Measurements from ENCODE around the gene CCDC159. TPM values are rescaled to one million over a fixed set of nuclear protein-coding genes. Genes with fewer than 3 reads are reported as not detected.
"Not testable (repeated sequence)": the region's sequence is repeated elsewhere in the genome, so short reads cannot be mapped to it uniquely, and the experiment has no call there.

Gene CCDC159
- total RNA-seq, 1 donor from 2014 or later = 42.7 TPM

DNA sequence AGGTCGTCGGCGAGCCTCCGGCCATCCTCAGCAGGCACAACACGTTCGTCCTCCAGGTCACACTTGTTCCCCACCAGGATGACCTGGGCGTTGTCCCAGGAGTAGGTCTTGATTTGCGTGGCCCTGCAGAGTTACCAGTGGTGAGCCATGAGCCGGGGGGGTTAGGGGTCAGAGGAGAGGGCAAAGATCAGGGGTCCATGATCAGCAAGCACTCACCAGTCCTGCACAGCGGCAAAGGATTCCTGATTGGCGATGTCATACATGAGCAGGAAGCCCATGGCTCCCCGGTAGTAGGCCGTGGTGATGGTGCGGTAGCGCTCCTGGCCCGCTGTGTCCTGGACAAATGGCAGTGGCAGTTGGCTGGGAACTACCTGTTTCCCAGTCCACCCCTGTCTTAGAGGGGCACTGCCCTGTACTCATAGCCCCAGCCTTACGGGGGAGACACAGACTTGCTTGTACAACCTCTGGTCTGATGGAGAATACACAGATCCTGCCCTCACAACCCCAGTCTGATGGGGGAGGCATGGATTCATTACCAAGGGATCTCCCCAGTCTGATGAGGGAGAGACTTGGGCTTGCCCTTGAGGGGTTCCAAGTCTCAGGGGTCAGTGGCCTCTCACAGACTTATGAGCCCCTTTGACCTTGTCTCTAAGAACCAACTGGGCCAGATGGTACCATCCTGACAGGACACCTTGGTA, 10.7 kb upstream of the CCDC159 start:
- intact Hi-C loops (cut with DNase I) = no loop called here
- DNase-seq (ENCODE audit: low spot score) = no peak
- no peak for ATAC-seq

DNA sequence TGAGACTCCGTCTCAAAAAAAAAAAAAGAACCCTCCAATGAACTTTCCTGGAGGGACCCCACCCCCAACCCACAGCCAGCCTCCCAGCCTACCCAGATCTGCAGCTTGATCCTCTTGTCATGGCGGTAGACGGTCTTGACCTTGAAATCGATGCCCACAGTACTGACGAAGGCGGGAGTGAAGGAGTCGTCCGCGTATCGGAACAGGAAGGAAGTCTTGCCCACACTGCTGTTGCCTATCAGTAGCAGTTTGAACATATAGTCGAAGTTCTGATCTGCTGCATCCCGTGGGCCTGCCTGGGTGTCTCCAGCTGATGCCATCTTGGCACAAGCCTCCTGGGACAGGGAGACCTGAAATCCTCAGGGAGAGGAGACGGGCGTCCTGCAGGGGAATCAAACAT, 9.2 kb upstream of the CCDC159 start:
- intact Hi-C loops (cut with DNase I) = no loop called here
- DNase-seq (ENCODE audit: low spot score) = no peak
- no peak for ATAC-seq

DNA sequence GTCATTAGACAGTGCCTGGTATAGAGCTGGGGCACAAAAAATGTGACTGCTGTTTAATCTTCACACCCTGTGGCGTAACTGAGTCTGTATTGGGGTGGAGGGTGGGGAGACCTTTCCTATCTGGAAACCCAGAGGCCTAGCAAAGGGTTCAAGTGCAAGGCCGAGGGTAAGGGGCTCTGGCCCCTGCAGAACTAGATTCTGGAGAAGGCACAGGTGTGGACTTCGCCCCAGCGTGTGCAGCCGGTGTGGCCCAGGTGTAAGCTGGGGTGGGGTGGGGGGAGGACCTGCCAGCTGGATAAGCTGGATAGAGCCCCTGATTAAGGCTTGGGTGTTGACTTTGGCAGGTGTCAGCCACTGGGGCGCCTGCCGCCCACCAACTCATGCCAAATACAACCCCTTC, 8.2 kb upstream of the CCDC159 start:
- DNase-seq (ENCODE audit: low spot score) (no peak), ATAC-seq (no peak)
- intact Hi-C loops (cut with DNase I) = no loop called here

DNA sequence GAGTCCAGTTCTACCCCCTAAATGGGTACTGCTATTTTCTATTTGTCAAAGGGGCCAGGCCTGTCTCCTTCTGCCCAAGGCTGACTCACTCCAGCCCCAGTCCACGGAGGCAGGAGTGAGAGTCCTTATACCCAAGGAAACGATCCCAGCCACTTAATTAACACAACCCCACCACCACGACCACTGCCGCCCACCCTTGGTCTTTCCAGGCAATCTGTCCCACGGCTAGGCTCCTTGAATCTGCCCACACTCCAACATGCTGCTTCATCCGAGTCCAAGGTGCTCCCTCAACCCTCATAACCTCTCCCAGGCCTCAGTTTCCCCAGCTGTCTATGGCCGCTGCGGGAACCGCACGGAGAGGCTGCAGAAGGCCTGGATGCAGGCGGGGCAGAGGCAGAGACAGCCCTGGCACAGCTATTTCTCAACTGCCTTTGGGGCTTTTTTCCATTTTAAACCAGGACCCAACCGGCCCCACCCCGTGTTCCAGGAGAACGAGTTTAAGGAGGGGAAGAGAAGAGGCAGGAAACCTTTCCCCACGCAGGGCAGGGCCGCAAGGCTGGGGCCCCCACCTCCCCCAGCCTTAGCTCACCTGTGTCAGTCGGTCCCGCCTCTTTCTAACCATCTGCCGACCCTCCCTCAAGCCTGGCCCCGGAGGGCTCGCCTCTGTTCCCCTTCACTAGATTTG, 7.6 kb upstream of the CCDC159 start:
- no peak for DNase-seq (ENCODE audit: low spot score)
- intact Hi-C loops (cut with DNase I) = no loop called here
- ATAC-seq = peak; percentile 55

DNA sequence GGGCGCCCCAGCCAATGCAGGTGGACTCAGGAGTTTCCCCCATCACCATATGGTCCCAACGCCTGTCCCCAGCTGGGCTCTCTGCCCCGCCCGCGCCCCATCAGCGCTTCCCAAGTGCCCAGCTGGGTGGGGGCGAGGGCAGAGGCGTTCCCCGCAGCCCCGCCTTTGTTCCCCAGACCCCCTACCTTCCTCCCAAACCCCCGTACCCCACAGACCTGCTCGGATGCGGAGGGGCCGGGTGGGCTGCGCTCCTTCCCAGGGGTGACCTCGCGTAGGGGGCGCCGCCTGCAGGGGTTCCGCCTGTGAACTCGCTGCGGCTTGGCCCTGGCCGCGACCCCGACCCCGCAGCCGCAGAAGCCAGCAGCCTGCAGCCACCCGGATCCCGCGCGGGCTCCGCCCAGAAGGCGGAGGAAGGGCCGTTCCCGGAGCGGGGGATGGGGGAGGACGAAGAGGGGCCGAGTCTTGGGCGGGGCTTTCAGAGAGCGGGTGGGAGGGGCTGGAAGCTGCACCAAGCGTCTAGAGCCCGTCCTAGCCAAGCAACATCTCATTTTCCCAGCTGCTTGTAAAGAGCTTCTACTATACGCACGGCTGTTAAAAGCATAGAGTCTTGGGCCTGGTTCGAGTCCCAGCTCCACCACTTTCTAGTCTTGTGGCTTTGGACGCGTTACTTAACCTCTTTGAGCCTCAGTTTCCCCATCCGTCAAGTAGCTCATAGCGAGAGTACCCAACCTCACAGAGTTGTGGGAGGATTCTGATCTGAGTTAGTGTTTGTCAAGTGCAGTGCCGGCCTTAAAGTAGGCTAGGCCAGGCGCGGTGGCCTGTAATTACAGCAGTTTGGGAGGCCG, 6.8 kb upstream of the CCDC159 start, which contains the start of gene RAB3D:
Gene RAB3D (minus strand): TSS at position 404 of the 845 bp plus-strand sequence. CDS start 2,258 bp downstream, outside the sequence.
- intact Hi-C loops (cut with DNase I) = no loop called here
- DNase-seq (ENCODE audit: low spot score) = peak; percentile 97
- ATAC-seq = peak; percentile 96

DNA sequence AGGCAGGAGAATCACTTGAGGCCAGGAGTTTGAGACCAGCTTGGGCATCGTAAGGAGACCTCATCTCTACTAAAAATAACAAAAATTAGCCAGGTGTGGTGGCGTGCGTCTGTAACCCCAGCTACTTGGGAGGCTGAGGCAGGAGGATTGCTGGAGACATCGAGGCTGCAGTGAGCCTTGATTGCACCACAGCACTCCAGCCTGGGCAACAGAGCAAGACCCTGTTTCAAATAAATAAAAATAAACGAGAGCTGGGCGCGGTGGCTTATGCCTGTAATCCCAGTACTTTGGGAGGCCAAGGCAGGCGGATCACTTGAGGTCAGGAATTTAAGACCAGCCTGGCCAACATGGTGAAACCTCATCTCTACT, 6.2 kb upstream of the CCDC159 start:
- DNase-seq (ENCODE audit: low spot score); ATAC-seq; intact Hi-C loops (cut with DNase I): not testable (repeated sequence)

GRCh38 chr19:11342429-11342828, 3.9 kb upstream of the CCDC159 start:
- DNase-seq (ENCODE audit: low spot score) (no peak), ATAC-seq (no peak)
- intact Hi-C loops (cut with DNase I) = no loop called here

DNA sequence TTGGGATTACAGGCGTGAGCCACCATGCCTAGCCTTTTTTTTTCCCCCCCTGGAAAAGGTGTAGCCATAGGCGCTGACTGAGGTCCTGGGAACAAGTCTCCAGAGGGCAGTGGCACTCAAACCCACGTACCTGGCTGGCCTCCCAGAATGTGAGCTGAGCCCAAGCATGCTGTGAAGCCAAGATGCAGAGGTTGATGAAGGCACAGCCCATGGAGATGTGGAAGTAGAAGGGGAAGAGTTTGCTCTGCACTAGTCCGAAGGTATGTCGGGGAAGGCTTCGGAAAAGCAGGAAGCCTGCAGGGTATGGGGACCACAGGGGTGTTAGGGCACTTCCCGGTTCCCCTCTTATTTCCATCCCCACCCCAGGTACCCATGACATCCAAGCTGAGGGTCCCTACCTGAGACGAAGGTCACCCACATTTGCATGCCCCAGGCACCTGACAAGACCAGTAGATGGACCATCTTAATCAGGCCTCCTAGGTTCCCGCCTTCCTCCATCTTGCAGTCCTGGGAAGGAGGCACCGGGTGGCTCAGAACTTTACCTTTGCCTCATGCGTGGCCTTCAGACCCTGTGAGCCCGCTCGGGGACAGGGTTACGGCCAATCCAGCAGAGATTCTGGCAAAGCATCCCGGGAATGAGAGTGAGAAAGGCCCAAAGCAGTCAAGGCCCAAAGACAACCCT, 1.1 kb upstream of the CCDC159 start:
- intact Hi-C loops (cut with DNase I) = no loop called here
- ATAC-seq (no peak), DNase-seq (ENCODE audit: low spot score) (no peak)

DNA sequence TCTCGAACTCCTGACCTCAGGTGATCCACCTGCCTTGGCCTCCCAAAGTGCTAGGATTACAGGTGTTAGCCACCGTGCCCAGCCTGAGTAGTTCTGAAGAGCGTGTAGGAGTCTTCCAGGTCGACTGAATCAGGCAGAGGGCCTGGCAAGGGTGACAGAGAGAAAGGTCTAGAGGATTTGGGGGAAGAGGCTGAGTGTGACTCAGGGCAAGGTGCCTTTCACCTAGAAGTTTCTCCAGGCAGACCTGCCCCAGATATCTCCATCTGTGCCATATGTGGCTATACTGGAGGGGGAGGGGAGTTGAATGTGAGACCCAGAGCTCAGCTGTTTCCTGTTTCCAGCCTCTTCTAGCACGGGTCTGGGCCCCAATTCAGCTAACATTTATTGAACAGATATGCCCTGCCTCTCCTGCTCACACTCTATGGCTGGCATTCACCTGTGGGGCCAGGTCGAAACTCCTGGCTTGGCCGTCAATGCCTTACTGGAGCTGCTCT, 1.3 kb downstream of the CCDC159 start:
- ATAC-seq = no peak
- DNase-seq (ENCODE audit: low spot score) = no peak
- intact Hi-C loops (cut with DNase I) = no loop called here

GRCh38 chr19:11349171-11349570, 2.9 kb downstream of the CCDC159 start:
- DNase-seq (ENCODE audit: low spot score) (no peak), ATAC-seq (no peak)
- intact Hi-C loops (cut with DNase I) = no loop called here

DNA sequence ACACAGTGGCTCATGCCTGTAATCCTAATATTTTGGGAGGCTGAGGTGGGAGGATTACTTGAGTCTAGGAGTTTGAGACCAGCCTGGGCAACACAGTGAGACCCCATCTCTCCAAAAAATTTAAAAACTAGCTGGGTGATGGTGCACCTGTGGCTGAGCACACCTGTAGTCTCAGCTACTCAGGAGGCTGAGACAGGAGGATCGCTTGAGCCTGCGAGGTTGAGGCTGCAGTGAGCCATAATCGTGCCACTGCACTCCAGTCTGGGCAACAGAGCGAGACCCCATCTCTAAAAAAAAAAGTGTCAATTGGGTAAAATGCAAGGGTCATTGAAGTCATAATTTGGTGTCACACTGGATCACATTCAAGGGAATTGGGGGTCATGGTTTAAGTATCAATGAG, 7.8 kb downstream of the CCDC159 start:
- DNase-seq (ENCODE audit: low spot score); ATAC-seq; intact Hi-C loops (cut with DNase I): not testable (repeated sequence)

DNA sequence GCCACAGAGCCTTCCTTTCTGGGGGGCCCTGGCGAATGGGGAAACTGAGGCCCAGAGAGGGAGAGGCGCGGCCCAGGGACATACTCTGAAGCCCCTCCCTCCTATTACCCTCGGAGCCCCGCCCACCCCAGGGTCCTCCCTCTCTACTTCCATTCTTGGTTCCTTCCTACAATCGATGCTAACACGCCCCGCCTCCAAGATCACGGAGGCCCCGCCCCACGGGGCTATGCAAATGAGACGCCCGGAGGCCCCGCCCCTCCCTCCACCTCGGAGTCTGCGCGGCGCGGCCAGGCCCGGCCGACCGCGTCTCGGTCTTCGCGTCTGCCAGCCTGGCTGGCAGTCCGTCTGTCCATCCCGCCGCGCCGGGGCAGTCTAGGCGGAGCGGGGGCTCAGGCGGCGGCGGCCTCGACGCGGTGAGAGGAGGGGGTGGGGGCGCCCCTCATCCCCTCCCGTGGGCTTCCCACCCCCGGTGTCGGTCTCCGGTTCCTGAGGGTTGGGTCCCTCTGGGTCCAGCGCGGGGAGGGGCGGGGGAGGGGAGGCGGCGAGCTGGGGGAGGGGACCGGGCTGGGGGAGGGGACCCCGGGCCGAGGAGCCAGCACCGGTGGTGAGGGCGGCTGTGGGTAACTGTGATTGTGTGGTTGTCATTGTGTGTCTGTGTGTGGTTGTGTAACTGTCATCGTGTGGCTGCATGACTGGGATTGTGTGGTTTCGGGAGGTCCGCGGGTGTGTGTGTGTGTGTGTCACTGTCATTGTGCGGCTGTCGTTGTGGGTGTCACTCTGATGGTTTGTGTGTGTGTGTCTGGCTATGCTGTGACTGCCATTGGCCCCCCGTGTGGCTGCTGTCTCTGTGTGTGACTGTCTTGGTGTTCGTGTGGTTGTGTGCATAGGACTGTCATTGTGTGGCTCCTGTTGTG, 9.1 kb downstream of the CCDC159 start, which contains the start of gene PLPPR2:
Gene PLPPR2 (plus strand): TSS at position 273 of the 914 bp plus-strand sequence. CDS start 2,242 bp downstream, outside the sequence.
- DNase-seq (ENCODE audit: low spot score) (peak; percentile 97), ATAC-seq (peak; percentile 95)
- intact Hi-C loops (cut with DNase I) = no loop called here

GRCh38 chr19:11356074-11356397, 9.7 kb downstream of the CCDC159 start:
- ATAC-seq (no peak), DNase-seq (ENCODE audit: low spot score) (no peak)
- intact Hi-C loops (cut with DNase I) = no loop called here

DNA sequence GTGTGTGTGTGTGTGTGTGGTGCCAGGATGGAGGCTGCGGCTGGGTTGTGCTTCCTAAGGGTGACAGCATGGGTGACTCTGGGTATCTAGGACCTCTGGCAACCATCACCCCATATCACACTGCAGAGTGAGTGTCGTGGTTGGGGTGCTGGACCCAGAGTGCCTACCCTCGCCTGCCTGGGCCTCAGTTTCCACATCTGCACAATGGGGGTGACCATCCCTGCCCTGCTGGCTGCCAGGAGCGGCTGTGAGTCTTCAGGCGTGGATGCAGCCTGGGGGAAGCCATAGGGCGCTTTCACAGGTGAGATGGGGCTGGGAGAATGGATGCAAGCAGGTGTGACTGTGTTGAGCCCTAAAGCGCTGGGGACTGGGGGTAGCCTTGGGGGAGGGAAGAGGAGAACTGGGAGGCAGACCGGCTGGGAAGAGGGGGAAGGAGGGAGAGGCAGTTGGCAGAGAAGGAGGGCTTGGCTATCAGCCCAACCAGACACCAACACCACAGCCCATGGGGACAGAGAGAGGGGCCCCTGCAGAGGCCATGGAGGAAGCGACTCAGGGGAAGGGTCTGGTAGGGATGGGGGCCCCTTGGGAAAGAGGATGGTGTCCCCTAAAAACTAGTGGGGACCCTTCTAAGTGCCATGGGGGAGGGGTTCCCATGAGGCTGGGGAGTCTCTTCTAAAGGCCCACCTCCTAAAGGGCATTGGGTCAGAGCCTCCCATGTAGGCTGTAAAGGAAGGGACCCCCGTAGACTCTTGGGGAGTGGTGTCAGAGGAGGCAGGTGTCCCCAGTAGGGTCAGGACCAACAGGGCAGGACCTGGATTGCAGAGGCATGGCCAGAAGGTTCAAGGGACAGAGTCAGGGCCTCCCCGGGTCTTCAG, 10.6 kb downstream of the CCDC159 start:
- ATAC-seq (no peak), DNase-seq (ENCODE audit: low spot score) (no peak)
- intact Hi-C loops (cut with DNase I) = no loop called here

- no peak for ATAC-seq
- intact Hi-C loops (cut with DNase I) = no loop called here
- DNase-seq (ENCODE audit: low spot score) = no peak
Measured at GRCh38 chr19:11359421-11359820, 13.1 kb downstream of the CCDC159 start.

DNA sequence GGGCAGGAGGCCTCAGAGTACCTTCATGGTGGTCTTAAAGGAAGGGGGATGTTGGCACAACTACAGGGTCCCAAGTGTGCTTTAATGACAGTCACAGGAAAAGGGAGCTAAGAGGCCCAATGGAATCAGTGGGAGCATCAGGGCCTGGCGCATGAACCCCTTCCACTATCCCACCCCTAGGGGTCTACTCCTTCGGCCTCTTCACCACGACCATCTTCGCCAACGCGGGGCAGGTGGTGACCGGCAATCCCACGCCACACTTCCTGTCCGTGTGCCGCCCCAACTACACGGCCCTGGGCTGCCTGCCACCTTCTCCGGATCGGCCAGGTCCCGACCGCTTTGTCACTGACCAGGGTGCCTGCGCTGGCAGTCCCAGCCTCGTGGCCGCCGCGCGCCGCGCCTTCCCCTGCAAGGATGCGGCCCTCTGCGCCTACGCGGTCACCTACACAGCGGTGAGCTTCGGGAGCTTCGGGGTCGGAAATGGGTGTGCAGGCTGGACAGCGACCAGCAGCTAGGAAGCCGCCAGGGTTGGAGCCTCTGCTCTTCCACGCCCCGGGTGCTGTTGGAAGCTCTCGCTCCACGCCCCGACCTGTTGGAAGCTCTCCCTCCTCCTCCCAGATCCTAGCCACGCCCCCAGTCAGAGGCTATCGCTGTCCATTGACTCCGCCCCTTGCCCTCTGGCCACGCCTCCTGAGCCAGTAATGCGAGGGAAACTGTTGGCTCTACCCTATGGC, 14.9 kb downstream of the CCDC159 start:
- peak; percentile 76 for DNase-seq (ENCODE audit: low spot score)
- intact Hi-C loops (cut with DNase I) = loop anchor here (10.0 kb wide), 1 partner anchor 66 kb away; the partner anchor contains the start of gene TSPAN16

More for the DNA sequence above, 14.9 kb downstream of the CCDC159 start:
- peak; percentile 8 for ATAC-seq
